HepG2 (cell line): Measurements from ENCODE around the gene CHID1. TPM values are rescaled to one million over a fixed set of nuclear protein-coding genes. Genes with fewer than 3 reads are reported as not detected.
A peak's percentile ranks its signal among the peaks of the same experiment; 100 is the strongest.

Experiments used
- ATAC-seq: fragments of 200-7000 bp; cut with Tn5 transposase; 3 replicates; pipeline ENCODE4 v1.9.1; 2020; ENCODE audit warnings: mild to moderate bottlenecking, moderate library complexity
- BruUV-seq: library from RNA; stranded (reverse); fragments of 400-500 nt; replicated peaks from 2 replicates; lab custom pipeline; 2021; lab: Mats Ljungman, UMichigan
- CTCF ChIA-PET: fragments of 300-600 bp; formaldehyde crosslinking; extraction: SDS; loops from one replicate; lab custom pipeline; 2021; ENCODE audit warnings: low total read pairs, inconsistent platforms, low intra/inter-chr PET ratio; lab: Yijun Ruan, JAX
- POLR2A ChIA-PET: fragments of 350-600 bp; sonication (Branson Sonifier 250); formaldehyde crosslinking; loops from one replicate; lab custom pipeline; 2020; ENCODE audit warnings: antibody characterized with exemption, inconsistent platforms; lab: Yijun Ruan, JAX
- DNase-seq: peaks from one replicate; pipeline ENCODE4 v3.0.0-alpha.2; 2015; ENCODE audit warnings: low spot score
- FAIRE-seq: peaks from 3 replicates; lab custom pipeline; 2011; peaks lifted over from hg19 to GRCh38; lab: Jason Lieb, UNC
- H2AFZ ChIP-seq: one replicate; pipeline ENCODE4 v1.6.1; 2011; ENCODE audit warnings: low read length, inconsistent platforms
- H3K27ac ChIP-seq: fragments of 300-600 bp; 3 replicates; pipeline ENCODE4 v1.8.0; 2011; ENCODE audit warnings: mixed run types, mild to moderate bottlenecking, mixed read lengths, low read length, inconsistent platforms; ENCODE audit not compliant: insufficient read depth; ENCODE audit errors: extremely low read length
- H3K27me3 ChIP-seq, 2 experiments: fragments of 200-600 bp in 1 of 2; 2 replicates in 1 of 2; 3 replicates in 1 of 2; pipeline versions ENCODE4 v1.6.0 to v1.8.0; 2011; ENCODE audit warnings: low read length in 2 of 2, mild to moderate bottlenecking in 2 of 2, moderate library complexity in 2 of 2, inconsistent platforms in 1 of 2; ENCODE audit not compliant: insufficient read depth in 2 of 2, control insufficient read depth in 1 of 2
- H3K36me3 ChIP-seq, 2 experiments: fragments of 200-600 bp in 1 of 2; replicated peaks in 1 of 2; 2 replicates in 1 of 2; 3 replicates in 1 of 2; pipeline versions ENCODE4 v1.5.1 to v1.8.0; 2011; ENCODE audit warnings: low read length in 2 of 2, inconsistent platforms in 1 of 2; ENCODE audit not compliant: insufficient read depth in 2 of 2, control insufficient read depth in 1 of 2
- H3K4me1 ChIP-seq: 2 replicates; pipeline ENCODE4 v1.5.1; 2012; ENCODE audit warnings: low read length, inconsistent platforms; ENCODE audit not compliant: insufficient read depth
- H3K4me2 ChIP-seq: 2 replicates; pipeline ENCODE4 v1.6.0; 2011; ENCODE audit warnings: low read depth, low read length, inconsistent platforms
- H3K4me3 ChIP-seq, 3 experiments: fragments of 200-600 bp in 1 of 3; sonication (generic), shearing (Covaris generic) in 1 of 3; replicated peaks in 1 of 3; 2 replicates each; pipeline ENCODE4 v1.5.1; 2011 to 2016; ENCODE audit warnings: low read length in 3 of 3, inconsistent platforms in 2 of 3, low read depth in 2 of 3, mild to moderate bottlenecking in 2 of 3, control low read depth in 1 of 3, mixed read lengths in 1 of 3; ENCODE audit not compliant: insufficient read depth in 1 of 3
- H3K79me2 ChIP-seq: one replicate; pipeline ENCODE4 v1.6.1; 2011; ENCODE audit warnings: low read length, inconsistent platforms; ENCODE audit not compliant: insufficient read depth
- H3K9ac ChIP-seq: 2 replicates; pipeline ENCODE4 v1.6.0; 2011; ENCODE audit warnings: mild to moderate bottlenecking, low read depth, low read length, inconsistent platforms; ENCODE audit not compliant: insufficient read depth
- H3K9me3 ChIP-seq: 2 replicates; pipeline ENCODE4 v1.5.1; 2012; ENCODE audit warnings: mild to moderate bottlenecking, low read length
- H4K20me1 ChIP-seq: 2 replicates; pipeline ENCODE4 v1.6.0; 2011; ENCODE audit warnings: inconsistent platforms, mild to moderate bottlenecking, low read length, moderate library complexity; ENCODE audit not compliant: insufficient read depth
- ATF5 ChIP-seq: sonication (generic); formaldehyde crosslinking; IDR thresholded peaks from 2 replicates; pipeline ENCODE4 v1.4.0; 2020; ENCODE audit warnings: mild to moderate bottlenecking, low read depth, missing genetic modification reagents
- ATF7 ChIP-seq, 2 experiments: fragments of 450-650 bp in 1 of 2; sonication (generic) in 1 of 2; formaldehyde crosslinking in 1 of 2; IDR thresholded peaks; 2 replicates each; pipeline versions ENCODE4 v1.4.0 to v1.6.1; 2016 to 2020; ENCODE audit warnings: antibody characterized with exemption in 1 of 2, mild to moderate bottlenecking in 1 of 2, missing genetic modification reagents in 1 of 2
- ATRX ChIP-seq: sonication (generic); formaldehyde crosslinking; IDR thresholded peaks from 2 replicates; pipeline ENCODE4 v1.4.0; 2020; ENCODE audit warnings: missing genetic modification reagents, borderline replicate concordance
- DRAP1 ChIP-seq: IDR thresholded peaks from 2 replicates; pipeline ENCODE4 v1.6.1; 2016; ENCODE audit warnings: missing genetic modification reagents, missing compliant biosample characterization
- FOXC1 ChIP-seq: sonication (generic); formaldehyde crosslinking; IDR thresholded peaks from 2 replicates; pipeline ENCODE4 v1.8.0; 2022; ENCODE audit warnings: mild to moderate bottlenecking, missing genetic modification reagents, borderline replicate concordance
- HNF1B ChIP-seq: sonication (generic); formaldehyde crosslinking; IDR thresholded peaks from 2 replicates; pipeline ENCODE4 v1.5.1; 2020; ENCODE audit warnings: mild to moderate bottlenecking, moderate library complexity, missing genetic modification reagents
- PTBP1 ChIP-seq: fragments of 200-400 bp; formaldehyde crosslinking; IDR thresholded peaks from 2 replicates; pipeline ENCODE4 v1.6.1; 2018; ENCODE audit warnings: low read length, low read depth; ENCODE audit not compliant: poor library complexity, severe bottlenecking
- RARA ChIP-seq: IDR thresholded peaks from 2 replicates; pipeline ENCODE4 v1.6.1; 2016; ENCODE audit warnings: missing genetic modification reagents, missing compliant biosample characterization
- RCOR2 ChIP-seq: IDR thresholded peaks from 2 replicates; pipeline ENCODE4 v1.6.1; 2016; ENCODE audit warnings: missing biosample characterization, missing genetic modification reagents
- SCMH1 ChIP-seq: sonication (generic); formaldehyde crosslinking; IDR thresholded peaks from 2 replicates; pipeline ENCODE4 v1.9.0; 2021; ENCODE audit warnings: missing genetic modification reagents, mild to moderate bottlenecking, borderline replicate concordance
- ZNF333 ChIP-seq: sonication (generic); formaldehyde crosslinking; IDR thresholded peaks from 2 replicates; pipeline ENCODE4 v1.4.0; 2020; ENCODE audit warnings: mild to moderate bottlenecking, missing genetic modification reagents, borderline replicate concordance
- ZNF589 ChIP-seq: sonication (generic); formaldehyde crosslinking; conservative IDR thresholded peaks from 2 replicates; pipeline ENCODE4 v1.8.0; 2022; ENCODE audit warnings: mild to moderate bottlenecking, moderate library complexity, missing genetic modification reagents
- ZNF652 ChIP-seq: IDR thresholded peaks from 2 replicates; pipeline ENCODE4 v1.6.1; 2016; ENCODE audit warnings: low read depth, borderline replicate concordance
- WGBS: methylation state at CpG from one replicate; pipeline ENCODE4 v1.1.6; 2017; ENCODE audit warnings: low lambda C conversion rate; 5-methylcytosine and 5-hydroxymethylcytosine counted together
- in situ Hi-C: cut with HindIII; loops from 2 replicates; pipeline ENCODE4 v1.10.0; 2017; ENCODE audit warnings: low pct_unique_long_range_greater_than_20kb; ENCODE audit not compliant: extremely low pct_ligation_motif_present
- intact Hi-C: fragments of 100-400 bp; cut with micrococcal nuclease; formaldehyde crosslinking; loops from one replicate; pipeline ENCODE4 v1.10.0; 2022; ENCODE audit not compliant: unreplicated experiment
- polyA plus RNA-seq, 8 experiments: library from polyadenylated mRNA; depleted of rRNA in 3 of 8; stranded (reverse) in 7 of 8; unstranded in 1 of 8; fragments of >200 nt; fragmentation: Illumina TruSeq in 4 of 8; extraction: Trizol in 4 of 8; gene quantifications; 2 replicates each; pipeline versions ENCODE4 v1.2.1 to v1.2.3, GENCODE V29; 2011 to 2016; ENCODE audit warnings: low read depth in 4 of 8, missing spikeins in 1 of 8, mixed read lengths in 1 of 8; ENCODE audit not compliant: insufficient read depth in 1 of 8
- total RNA-seq, 5 experiments: library from RNA; depleted of rRNA; stranded (reverse); fragments of >200 nt; fragmentation: Illumina TruSeq; extraction: Trizol; gene quantifications; 2 replicates each; pipeline ENCODE4 v1.2.3, GENCODE V29; 2016; ENCODE audit warnings: low read depth in 1 of 5
- TF ChIP-seq, protein P1 (sequence below), 2 experiments: fragments of 450-650 bp in 1 of 2; sonication (generic) in 1 of 2; formaldehyde crosslinking; IDR thresholded peaks; 2 replicates each; pipeline versions ENCODE4 v1.5.0 to v1.8.0; 2020 to 2022; ENCODE audit warnings: mild to moderate bottlenecking in 1 of 2, missing genetic modification reagents in 1 of 2
- TF ChIP-seq, protein P2 (sequence below), 2 experiments: IDR thresholded peaks; 2 replicates each; pipeline ENCODE4 v1.6.1; 2011 to 2012; ENCODE audit warnings: low read length in 2 of 2, borderline replicate concordance in 1 of 2, low read depth in 1 of 2, mild to moderate bottlenecking in 1 of 2, moderate library complexity in 1 of 2

CHID1 gene
- total and polyA plus RNA-seq, 2 of the 13 experiments (the other 11 are each of a cell fraction or from before 2014, with no cell fraction given), result 65.1 to 93.6 TPM

DNA sequence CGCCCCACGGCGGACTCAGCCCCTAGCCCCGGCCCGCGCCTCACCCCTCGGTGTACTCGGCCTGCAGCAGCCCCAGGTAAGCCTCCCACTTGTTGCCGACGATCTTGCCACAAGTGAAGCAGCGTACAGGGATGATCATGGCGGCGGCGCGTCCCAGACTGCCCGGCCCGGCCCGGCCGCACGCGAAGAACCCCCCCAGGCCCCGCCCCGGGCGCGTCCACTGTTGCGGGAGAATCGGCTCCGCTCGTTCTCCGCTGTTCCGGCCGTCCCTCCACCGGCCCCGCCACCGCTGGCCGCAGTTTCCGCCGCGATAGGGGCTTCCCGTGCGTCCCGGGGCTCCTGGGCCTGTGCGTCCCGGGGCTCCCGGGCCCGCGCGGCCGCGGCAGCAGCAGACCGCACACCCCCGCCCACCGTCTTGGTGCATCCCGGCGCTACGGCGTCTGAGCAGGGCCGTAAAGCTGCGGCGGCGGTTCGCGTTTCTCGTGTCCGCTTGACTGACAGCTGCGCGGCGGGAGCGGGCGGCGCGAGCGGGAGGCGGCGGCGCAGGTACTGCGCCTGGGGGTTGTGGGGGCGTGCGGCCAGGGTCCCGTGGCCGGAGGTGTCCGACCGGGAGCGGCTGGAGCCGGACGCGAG lies 68.1 kb downstream of the CHID1 start, which contains the start of the genes POLR2L and TSPAN4:
POLR2L (minus strand) TSS at position 160 of the 633 bp plus-strand sequence; CDS start at position 139, 21 bp downstream.
TSPAN4 (plus strand) TSS at position 483 of the 633 bp plus-strand sequence. CDS start 7,453 bp downstream, outside the sequence.
- H3K27me3 ChIP-seq, result no peaks in the 10 kb centered on the region
- H3K27ac ChIP-seq, result peak within 1 kb of the TSS; percentile 83
- peak; percentile 78 for DNase-seq
- peak; percentile 13 for ATAC-seq
- H3K36me3 ChIP-seq, result peaks cover 5 to 27% of the 10 kb centered on the region in 2 experiments
- H3K9me3 ChIP-seq, result no peaks in the 10 kb centered on the region
- BruUV-seq, result no TSS peak
- H3K9ac ChIP-seq, result peak within 1 kb of the TSS; percentile 92
- peak within 1 kb of the TSS; percentile 97 to 100 (median 98) for H3K4me3 ChIP-seq
- ChIA-PET CTCF (no interaction called here), POLR2A (interaction anchor here (0.7 to 11.1 kb wide), 7 partner anchors 13 to 136 kb away, joined by 3 to 141 read pairs (median 7); partner anchors contain the start of genes CD151, CRACR2B, PNPLA2 and RPLP2)
- H3K4me1 ChIP-seq, result peaks cover 65% of the 10 kb centered on the region
- no peak within 1 kb of the TSS for H2AFZ ChIP-seq
- no peak for FAIRE-seq
- peaks cover 27% of the 10 kb centered on the region for H3K79me2 ChIP-seq
- H3K4me2 ChIP-seq, result peak within 1 kb of the TSS; percentile 85
- WGBS, result 0% methylated on average over 3 of the region's 87 CpGs
- intact Hi-C loops (loop anchor here (5.0 kb wide), 1 partner anchor 35 kb away; the partner anchor contains the start of genes PIDD1 and RPLP2), in situ Hi-C loops (no loop called here)
- peaks cover 17% of the 10 kb centered on the region; the same call in 1 of the 2 replicates for H4K20me1 ChIP-seq
- no peak for TF ChIP-seq ZNF652 (CRISPR knock-in tag)
- TF ChIP-seq RCOR2 (CRISPR knock-in tag), result no peak
- TF ChIP-seq ATRX (CRISPR knock-in tag), result no peak
- TF ChIP-seq ZNF333, result no peak
- TF ChIP-seq ATF7 (IDR thresholded peaks at IDR 0.05), result peak; percentile 48; the same call in 1 of the 2 replicates
- TF ChIP-seq ATF7 (CRISPR knock-in tag; IDR thresholded peaks at IDR 0.05), result no peak
- TF ChIP-seq FOXC1 (CRISPR knock-in tag), result peak; percentile 77
- TF ChIP-seq ZNF589 (CRISPR knock-in tag), result no peak
- TF ChIP-seq, protein P1, sequence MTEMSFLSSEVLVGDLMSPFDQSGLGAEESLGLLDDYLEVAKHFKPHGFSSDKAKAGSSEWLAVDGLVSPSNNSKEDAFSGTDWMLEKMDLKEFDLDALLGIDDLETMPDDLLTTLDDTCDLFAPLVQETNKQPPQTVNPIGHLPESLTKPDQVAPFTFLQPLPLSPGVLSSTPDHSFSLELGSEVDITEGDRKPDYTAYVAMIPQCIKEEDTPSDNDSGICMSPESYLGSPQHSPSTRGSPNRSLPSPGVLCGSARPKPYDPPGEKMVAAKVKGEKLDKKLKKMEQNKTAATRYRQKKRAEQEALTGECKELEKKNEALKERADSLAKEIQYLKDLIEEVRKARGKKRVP (CRISPR knock-in tag; IDR thresholded peaks at IDR 0.05), result peak in 1 of 2 experiments; percentile 53; a peak in 2 of 4 replicates
- TF ChIP-seq DRAP1 (CRISPR knock-in tag), result peak; percentile 59; the same call in 1 of the 2 replicates
- TF ChIP-seq, protein P2, sequence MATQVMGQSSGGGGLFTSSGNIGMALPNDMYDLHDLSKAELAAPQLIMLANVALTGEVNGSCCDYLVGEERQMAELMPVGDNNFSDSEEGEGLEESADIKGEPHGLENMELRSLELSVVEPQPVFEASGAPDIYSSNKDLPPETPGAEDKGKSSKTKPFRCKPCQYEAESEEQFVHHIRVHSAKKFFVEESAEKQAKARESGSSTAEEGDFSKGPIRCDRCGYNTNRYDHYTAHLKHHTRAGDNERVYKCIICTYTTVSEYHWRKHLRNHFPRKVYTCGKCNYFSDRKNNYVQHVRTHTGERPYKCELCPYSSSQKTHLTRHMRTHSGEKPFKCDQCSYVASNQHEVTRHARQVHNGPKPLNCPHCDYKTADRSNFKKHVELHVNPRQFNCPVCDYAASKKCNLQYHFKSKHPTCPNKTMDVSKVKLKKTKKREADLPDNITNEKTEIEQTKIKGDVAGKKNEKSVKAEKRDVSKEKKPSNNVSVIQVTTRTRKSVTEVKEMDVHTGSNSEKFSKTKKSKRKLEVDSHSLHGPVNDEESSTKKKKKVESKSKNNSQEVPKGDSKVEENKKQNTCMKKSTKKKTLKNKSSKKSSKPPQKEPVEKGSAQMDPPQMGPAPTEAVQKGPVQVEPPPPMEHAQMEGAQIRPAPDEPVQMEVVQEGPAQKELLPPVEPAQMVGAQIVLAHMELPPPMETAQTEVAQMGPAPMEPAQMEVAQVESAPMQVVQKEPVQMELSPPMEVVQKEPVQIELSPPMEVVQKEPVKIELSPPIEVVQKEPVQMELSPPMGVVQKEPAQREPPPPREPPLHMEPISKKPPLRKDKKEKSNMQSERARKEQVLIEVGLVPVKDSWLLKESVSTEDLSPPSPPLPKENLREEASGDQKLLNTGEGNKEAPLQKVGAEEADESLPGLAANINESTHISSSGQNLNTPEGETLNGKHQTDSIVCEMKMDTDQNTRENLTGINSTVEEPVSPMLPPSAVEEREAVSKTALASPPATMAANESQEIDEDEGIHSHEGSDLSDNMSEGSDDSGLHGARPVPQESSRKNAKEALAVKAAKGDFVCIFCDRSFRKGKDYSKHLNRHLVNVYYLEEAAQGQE (IDR thresholded peaks at IDR 0.05; ENCODE audit: borderline replicate concordance in 1 of 2, low read depth in 1 of 2, low read length in 2 of 2), result peak in 1 of 2 experiments; percentile 30; a peak in 1 of 4 replicates
- TF ChIP-seq ATF5 (CRISPR knock-in tag), result no peak; the same call in 1 of the 2 replicates
- TF ChIP-seq RARA (CRISPR knock-in tag), result no peak
- TF ChIP-seq PTBP1, result no peak
- TF ChIP-seq HNF1B, result peak; percentile 33; the same call in 1 of the 2 replicates
- TF ChIP-seq SCMH1 (CRISPR knock-in tag), result no peak
